GM21576 (cell line): Measurements from ENCODE around the gene LAMB3.

Experiments used
- ATAC-seq: cut with Tn5 transposase; IDR thresholded peaks from one replicate; pipeline ENCODE4 v1.9.1; 2021; ENCODE audit warnings: mild to moderate bottlenecking, moderate library complexity; ENCODE audit not compliant: unreplicated experiment

Gene LAMB3

GRCh38 chr1:209600541-209600940 lies 51.7 kb downstream of the LAMB3 start:
- ATAC-seq, result no peak

DNA sequence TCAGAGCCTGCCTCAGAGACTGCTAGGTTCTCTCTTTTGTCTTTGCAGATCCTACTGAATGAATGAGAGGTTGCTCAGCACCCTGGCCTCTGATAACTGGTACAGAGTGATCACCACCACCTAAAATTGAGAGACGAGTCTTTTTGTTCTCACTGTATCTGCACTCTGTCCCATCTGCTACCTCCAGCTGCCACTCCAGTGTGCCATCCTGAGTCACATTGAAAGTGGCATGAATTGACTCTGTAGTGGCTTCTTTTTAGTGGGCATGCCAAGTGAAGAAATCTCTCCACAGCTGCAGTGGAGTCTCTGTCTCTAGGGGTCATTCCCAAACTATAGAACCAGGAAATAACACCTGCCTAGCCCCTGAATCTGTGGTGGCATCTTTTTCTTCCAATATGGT lies 54.0 kb downstream of the LAMB3 start:
- ATAC-seq, result no peak

GRCh38 chr1:209597499-209597898 lies 54.7 kb downstream of the LAMB3 start:
- no peak for ATAC-seq

- ATAC-seq, result no peak
Observed at GRCh38 chr1:209595599-209596285, 56.5 kb downstream of the LAMB3 start.

DNA sequence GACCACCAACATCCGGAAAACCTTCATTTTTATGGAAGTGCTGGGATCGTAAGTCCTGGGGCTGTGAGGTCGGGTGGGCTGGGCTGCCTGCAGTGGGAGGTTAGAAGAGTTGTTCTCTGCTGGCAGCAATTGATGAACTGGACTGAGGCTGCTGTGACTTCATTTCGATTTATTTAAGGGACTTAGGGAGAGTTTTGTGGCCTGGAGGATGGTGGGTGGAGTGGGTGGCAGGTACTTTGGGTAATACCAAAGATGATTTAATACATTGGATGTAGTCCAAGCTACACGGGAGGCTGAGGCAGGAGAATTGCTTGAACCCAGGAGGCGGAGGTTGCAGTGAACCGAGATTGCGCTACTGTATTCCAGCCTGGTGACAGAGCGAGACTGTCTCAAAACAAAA lies 57.2 kb downstream of the LAMB3 start:
- ATAC-seq, result no peak

GRCh38 chr1:209594440-209594839 lies 57.8 kb downstream of the LAMB3 start:
- no peak for ATAC-seq

- ATAC-seq, result no peak
Observed at GRCh38 chr1:209593747-209594146, 58.5 kb downstream of the LAMB3 start.

- no peak for ATAC-seq
Observed at GRCh38 chr1:209590405-209590804, 61.8 kb downstream of the LAMB3 start.

- ATAC-seq, result no peak
Observed at GRCh38 chr1:209589863-209590262, 62.4 kb downstream of the LAMB3 start.

DNA sequence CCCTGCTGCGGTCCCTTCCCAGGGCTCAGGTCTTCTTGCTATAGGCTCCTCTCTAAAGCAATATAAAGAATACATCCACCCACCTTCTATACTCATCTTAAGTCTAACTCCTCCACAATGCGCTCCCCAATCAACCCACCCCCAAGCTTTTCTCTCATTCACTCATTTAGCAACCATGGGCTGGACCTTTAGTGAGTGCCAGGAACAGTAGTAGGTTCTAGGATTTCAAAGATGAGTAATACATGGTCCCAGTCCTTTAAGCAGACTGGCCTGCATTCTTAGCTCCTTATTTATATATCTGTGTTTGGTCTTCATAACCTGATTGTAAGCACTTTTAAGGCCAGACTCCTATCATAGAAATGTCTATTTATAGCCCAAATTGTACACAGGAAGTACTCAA lies 62.8 kb downstream of the LAMB3 start:
- no peak for ATAC-seq

DNA sequence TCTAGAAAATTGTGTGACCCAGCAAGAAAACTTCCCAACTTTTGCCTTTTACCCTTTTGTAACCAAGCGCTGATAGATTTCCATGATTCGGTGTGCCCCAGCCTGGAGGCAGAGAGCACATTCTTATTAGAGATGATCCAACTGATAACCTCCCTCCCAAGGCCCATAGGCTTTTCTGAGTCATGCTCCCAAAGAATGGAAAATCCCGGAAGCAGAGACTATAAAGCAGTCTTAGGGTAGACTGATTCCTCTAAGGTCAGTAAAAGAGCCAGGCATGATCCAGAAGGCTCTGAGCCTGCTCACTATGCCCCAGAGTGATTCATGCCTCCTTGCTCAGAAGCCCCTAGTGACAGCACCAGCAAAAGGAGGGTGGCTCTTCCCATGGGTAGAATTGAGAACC lies 64.4 kb downstream of the LAMB3 start:
- ATAC-seq, result no peak

DNA sequence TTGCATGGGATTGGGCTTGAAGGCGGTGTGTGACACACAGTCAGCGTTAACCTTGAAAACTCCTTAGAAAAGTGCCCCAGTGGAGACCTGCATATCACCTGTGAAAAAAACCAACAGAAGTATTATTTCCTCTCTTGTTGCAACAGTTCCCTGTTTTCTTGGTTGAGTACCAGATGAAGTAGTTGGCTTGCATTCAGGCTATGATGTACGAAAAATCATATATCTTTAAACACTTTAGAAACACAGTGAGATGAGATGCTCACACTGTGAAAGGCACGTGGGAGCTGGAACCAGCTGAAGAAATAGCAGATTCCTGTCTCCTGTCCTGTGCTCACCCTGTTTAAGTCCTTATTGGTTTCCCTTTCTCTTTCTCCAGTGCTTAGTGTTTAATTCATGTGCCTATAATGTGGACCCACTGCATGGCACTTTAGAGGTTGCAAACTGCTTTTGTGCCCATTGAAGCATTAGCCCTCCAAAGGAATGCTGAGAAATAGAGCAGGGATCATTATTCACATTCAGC lies 65.9 kb downstream of the LAMB3 start:
- ATAC-seq, result no peak

GRCh38 chr1:209585672-209586071 lies 66.6 kb downstream of the LAMB3 start:
- no peak for ATAC-seq

GRCh38 chr1:209585197-209585596 lies 67.0 kb downstream of the LAMB3 start:
- no peak for ATAC-seq

DNA sequence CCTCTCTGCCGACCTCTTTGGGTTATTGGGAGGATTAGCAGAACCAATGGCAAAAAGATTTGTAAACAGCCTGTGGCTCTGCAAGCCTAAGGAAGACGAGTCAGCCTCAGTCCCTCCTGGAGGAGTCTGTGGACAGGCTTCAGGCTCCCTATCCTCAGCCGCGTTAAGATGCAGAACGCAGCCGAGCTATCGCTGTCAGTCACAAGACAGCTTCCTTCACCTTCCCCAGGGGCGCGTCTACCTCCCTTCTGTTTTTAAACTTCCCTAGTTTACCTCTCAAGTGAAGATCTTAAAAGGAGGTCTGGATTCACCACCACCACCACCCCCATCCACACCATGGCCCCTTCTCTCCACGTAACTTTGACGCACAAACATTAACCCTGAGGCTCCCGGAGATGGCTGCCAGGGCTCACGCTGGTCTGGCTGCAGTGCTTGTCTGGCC lies 68.0 kb downstream of the LAMB3 start:
- ATAC-seq, result no peak

DNA sequence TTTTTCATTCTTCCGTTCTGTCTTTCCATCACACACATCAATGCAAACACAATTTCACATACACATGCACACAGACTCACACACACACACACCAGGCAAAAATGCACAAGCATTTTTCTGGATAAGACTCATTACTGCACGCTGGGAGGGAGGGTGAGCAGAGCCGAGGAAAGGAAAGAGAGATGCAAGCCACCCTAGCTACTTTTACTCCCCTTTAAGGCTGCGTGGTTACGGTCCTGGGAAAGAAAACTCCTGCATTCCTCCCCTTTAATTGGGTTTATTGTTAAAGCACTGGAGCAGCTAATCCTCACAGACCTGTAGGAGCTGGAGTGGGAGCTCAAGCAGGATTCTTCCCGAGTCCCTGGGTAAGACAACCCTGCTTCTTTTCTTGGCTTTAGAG lies 68.8 kb downstream of the LAMB3 start, which contains the start of gene CAMK1G:
Gene CAMK1G, plus strand, starts transcription at position 307 of the 400 bp plus-strand sequence. CDS start 11,270 bp downstream, outside the sequence.
- ATAC-seq, result no peak

- no peak for ATAC-seq
Observed at GRCh38 chr1:209580577-209580976, 71.6 kb downstream of the LAMB3 start.

DNA sequence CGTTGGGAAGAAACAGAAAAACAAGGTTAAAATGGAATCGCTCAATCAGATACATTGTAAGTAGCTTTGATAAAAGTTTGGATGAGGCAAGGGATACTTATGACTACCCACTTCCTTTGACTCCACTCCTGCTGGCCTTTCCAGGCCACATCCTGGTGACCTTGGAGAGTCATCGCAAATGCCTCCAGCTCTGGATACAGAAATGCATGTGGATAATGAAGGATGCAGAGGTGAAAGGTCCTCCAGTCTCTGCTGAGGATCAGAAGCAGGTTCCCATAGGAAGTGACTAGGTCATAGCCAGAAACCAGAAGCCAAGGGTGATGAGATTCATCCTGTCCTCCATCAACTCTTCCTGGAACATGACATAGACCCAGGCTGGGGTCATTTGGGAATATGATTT lies 74.9 kb downstream of the LAMB3 start:
- ATAC-seq, result no peak

GRCh38 chr1:209576392-209577197 lies 75.6 kb downstream of the LAMB3 start:
- ATAC-seq, result peak; percentile 75

GRCh38 chr1:209570743-209571142 lies 81.5 kb downstream of the LAMB3 start:
- no peak for ATAC-seq

DNA sequence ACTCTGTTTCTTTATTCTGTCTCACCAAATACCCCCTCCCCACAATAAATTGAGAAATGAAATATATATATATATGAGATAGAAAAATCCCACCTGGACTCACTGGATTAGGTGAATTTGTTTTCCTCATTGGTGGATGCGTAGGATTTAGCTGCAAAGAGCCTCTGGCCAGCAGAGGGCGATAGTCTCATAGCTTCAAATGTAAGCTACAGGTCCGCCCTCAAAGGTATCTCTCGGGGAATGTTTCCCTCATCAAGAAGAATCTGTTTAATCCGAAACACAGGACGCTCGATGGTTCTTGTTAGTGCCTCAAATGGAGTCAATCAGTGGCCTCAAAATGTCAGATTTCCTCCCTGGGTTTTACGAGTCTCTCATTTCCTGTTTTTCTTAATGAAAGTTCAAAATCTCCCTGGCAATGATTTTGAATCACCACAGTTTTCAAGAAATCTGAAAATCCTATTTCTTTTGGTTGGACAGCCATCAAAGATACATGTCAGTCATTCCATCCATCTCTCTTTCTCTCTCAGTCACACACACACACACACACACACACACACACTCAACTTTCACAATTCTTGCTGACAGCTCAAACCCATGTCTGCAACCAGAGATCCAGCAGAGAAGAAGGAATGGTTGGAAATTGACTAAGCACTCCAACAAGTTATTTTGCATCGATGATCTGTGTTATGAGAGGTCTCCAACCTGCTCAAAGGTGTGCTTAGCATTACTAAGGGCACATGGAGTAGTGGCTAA lies 82.6 kb downstream of the LAMB3 start:
- ATAC-seq, result no peak
